HEK293 (cell line): ENCODE results near the gene NMRK2.

Experiments
- RBAK ChIP-seq: fragments of 450-650 bp; formaldehyde crosslinking; IDR thresholded peaks from 2 replicates; pipeline ENCODE4 v1.5.1; 2016; ENCODE audit warnings: missing biosample characterization, missing genetic modification characterization
- ZNF600 ChIP-seq: fragments of 450-650 bp; formaldehyde crosslinking; IDR thresholded peaks from 2 replicates; pipeline ENCODE4 v1.5.1; 2016; ENCODE audit warnings: missing biosample characterization, missing genetic modification characterization

DNA sequence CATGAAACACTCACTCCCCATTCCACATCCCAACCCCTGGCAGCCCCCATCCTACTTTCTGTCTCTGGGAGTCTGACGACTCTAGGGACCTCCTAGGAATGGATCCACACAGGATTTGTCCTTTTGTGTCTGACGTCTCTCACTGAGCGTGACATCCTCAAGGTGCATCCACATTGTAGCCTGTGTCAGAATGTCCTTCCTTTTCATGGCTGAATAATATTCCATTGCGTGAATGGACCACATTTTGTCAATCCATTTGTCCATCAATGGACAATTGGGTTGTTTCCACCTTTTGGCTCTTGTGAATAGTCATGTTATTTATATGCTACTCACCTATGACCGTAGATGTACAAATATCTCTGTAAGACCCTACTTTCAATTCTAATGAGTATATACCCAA lies 16.8 kb upstream of the NMRK2 start:
- no peak for TF ChIP-seq ZNF600 (tag by site-specific recombination)
- TF ChIP-seq RBAK (tag by site-specific recombination): no peak
